ENCODE results near the gene NR3C2.

NR3C2 gene

DNA sequence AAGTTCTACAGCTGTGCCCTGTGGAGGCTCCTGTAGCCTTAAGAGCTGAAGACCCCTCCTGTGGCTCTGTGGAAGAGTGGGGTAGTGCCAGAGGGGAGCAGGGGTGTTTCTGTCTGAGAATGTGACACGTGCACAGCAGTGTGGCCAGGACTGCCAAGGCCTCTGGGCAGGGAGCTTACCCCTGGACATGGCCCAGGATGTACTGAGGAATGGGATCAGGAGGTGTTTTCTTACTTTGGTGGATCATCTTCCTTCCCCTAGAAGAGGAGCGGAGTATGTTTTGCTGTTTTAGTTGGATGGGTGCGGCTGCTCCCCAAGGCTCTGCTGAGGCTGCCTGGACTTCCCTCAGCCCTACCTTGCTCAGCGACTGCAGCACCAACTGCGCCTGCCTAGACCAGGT is 367.8 kb downstream of the NR3C2 start:
- peaks cover 46% of the 10 kb centered on the region for H3K36me3 Mint-ChIP-seq
- H3K27me3 Mint-ChIP-seq: no peaks in the 10 kb centered on the region
- DNase-seq: no peak
- H3K27ac Mint-ChIP-seq: no peak overlapping the region
- CTCF ChIA-PET: no interaction called here
- no peaks in the 10 kb centered on the region for H3K4me1 Mint-ChIP-seq
- H3K9me3 Mint-ChIP-seq: peaks cover 34% of the 10 kb centered on the region
- no peak overlapping the region for H3K4me3 Mint-ChIP-seq

DNA sequence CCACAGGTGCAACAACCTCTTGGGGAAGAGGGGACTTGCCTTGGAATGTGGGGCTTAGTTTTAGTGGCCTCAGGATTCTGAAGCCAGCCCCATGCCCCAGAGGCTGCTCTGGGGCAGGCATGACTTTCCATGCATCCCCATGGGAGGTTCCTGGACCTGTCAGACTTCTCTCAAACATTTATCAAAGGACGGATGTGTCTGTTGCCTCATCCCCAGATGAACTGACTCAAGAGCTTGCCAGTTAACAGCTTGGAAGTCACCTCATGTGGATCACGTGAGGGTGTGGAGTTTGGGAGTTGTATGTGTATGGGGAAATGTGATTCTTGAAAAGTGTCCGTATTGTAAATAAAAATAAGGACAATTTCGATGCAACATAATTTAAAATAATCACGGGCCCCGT is 368.9 kb downstream of the NR3C2 start:
- Mint-ChIP-seq H3K36me3 (peaks cover 43% of the 10 kb centered on the region), H3K27ac (no peak overlapping the region), H3K9me3 (peaks cover 34% of the 10 kb centered on the region), H3K4me3 (no peak overlapping the region), H3K27me3 (no peaks in the 10 kb centered on the region), H3K4me1 (no peaks in the 10 kb centered on the region)
- CTCF ChIA-PET: no interaction called here
- no peak for DNase-seq

DNA sequence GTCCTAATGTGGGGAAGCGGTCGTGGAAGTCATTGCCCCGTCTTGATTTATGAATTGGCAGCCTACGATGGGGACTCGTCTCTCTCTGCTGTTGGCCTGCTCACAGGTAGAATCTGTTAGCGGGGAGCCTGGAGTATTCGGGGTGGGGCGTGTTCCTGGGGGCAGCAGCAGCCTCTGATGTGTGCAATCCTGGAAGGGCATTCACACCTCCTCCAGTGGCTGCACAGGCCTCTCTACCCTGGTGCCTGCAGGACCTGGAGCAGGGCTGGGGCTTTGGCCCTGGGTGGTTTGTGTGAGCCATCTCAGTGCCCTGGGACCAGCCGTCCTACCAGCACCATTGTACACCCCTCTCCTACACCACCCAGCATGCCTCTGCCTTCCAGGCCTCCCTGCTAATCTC is 369.4 kb downstream of the NR3C2 start:
- H3K27ac Mint-ChIP-seq: no peak overlapping the region
- H3K4me3 Mint-ChIP-seq: no peak overlapping the region
- peaks cover 33% of the 10 kb centered on the region for H3K9me3 Mint-ChIP-seq
- H3K4me1 Mint-ChIP-seq: no peaks in the 10 kb centered on the region
- DNase-seq: no peak
- CTCF ChIA-PET: no interaction called here
- H3K36me3 Mint-ChIP-seq: peaks cover 39% of the 10 kb centered on the region
- no peaks in the 10 kb centered on the region for H3K27me3 Mint-ChIP-seq

DNA sequence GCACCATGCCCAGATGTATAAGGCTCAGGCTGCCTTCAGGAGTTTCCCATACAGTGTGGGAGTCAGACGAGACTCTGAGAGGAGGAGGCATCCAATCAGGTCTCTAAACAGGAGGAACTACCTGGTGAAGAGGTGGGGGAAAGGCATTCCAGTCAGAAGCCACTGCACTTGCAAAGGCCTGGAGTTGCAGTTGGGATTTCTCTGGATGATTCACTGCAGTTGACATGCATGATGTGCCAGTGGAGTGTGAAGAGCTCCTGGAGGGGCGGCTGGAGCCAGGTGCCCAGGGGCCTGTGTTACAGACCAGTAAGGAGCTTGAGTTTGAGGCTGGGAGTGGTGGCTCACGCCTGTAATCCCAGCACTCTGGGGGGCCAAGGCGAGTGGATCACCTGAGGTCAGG is 371.2 kb downstream of the NR3C2 start:
- H3K4me1 Mint-ChIP-seq: no peaks in the 10 kb centered on the region
- peaks cover 27% of the 10 kb centered on the region for H3K9me3 Mint-ChIP-seq
- DNase-seq: no peak
- H3K27me3 Mint-ChIP-seq: no peaks in the 10 kb centered on the region
- CTCF ChIA-PET: no interaction called here
- H3K4me3 Mint-ChIP-seq: no peak overlapping the region
- H3K36me3 Mint-ChIP-seq: peaks cover 32% of the 10 kb centered on the region
- H3K27ac Mint-ChIP-seq: no peak overlapping the region

DNA sequence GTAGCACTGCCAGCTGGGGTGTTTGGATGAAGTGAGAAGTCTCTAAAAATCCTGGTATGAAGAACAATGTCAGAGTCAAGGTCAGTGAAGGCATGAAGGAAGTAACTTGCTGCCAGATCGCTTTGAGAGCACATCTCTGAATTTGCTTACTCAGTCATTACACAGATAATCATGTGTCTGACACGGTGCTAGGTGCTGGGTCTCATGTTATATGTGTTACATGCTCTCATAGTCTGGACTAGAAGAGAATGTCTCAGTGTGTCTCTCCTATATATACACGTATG is 372.4 kb downstream of the NR3C2 start:
- Mint-ChIP-seq H3K27me3 (no peaks in the 10 kb centered on the region), H3K36me3 (peaks cover 35% of the 10 kb centered on the region), H3K4me1 (peaks cover 3% of the 10 kb centered on the region), H3K9me3 (peaks cover 15% of the 10 kb centered on the region), H3K27ac (no peak overlapping the region), H3K4me3 (no peak overlapping the region)
- CTCF ChIA-PET: no interaction called here
- no peak for DNase-seq

DNA sequence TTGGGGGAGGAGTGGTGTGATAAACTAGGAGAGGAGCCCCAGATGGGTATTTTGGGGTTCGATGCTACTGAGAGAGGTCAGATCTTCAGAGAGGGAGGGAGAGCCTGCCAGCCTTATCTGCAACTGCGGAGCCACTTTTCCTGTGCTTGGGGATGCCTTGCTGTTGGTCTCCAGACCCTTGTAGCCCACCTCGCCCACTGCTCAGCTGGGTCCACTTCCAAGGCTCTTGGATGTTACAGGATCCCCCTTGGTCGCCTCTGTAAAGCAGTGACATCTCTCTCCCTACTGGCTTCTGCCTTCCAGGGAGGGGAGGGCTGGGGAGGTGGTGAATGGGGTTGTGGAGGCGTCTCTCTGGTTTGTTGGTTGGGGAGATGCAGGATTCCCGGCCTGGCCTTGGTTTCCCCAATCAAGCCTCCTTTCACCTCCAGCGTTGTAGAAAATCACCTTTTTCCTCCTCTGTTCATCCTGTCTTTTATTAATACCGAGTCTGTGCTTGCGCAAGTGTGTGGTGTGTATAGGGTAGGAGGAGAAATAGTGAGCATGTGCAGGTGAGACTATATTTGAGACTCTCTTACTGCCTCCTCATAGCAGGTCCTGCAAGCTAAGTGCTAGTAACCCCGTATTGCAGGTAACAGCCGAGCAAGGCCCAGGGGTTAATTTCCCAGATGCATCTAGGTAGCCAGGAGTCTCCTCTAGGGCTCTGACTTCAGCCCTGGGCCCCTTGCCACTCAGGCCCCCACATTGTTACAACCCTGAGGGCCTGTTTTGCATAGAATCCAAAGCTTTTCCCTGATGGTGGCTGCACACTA is 372.9 kb downstream of the NR3C2 start:
- Mint-ChIP-seq H3K9me3 (peaks cover 10% of the 10 kb centered on the region), H3K4me1 (peaks cover 3% of the 10 kb centered on the region), H3K27ac (no peak overlapping the region), H3K4me3 (no peak overlapping the region), H3K27me3 (no peaks in the 10 kb centered on the region), H3K36me3 (peaks cover 32% of the 10 kb centered on the region)
- CTCF ChIA-PET: no interaction called here
- no peak for DNase-seq

DNA sequence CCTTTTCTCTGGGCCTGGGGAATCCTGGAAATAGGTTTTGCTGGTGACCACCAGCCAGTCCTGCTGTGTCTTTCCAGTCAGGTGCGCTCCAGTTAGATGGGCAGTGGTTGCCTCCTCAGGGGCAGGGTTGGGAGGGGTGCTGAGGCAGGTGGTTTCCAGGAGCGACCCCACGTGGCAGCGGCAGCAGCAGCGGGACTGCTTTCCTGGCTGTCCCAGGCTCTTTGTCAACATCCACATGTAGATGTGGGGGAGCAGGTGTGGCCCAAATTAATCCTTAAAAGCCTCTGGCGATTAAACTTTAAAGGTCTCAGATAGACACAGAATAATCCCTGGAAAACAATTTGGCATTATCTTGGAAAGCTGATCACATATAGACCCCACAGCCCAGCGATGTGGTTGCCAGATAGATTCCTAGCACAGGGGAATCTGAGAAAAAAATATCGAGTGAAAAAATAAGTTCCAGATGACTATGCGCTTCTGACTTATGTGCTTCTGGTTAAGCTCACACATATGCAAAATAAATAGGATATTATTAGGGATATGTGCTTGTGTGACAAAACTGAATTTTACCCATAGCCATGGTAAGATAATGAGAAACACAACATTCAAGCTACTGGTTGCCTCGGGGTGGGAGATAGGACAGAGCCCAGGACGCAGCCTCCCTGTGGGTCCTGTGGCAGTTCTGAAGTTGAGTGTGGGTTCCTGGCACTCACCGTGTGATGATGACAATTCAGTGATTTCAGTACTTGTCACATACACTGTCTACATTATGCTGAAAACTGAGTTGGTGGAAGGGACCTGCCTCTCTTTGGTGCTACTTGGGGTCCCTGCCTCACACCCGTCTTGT is 373.9 kb downstream of the NR3C2 start:
- Mint-ChIP-seq H3K27me3 (no peaks in the 10 kb centered on the region), H3K9me3 (peaks cover 5% of the 10 kb centered on the region), H3K4me1 (peaks cover 3% of the 10 kb centered on the region), H3K27ac (no peak overlapping the region), H3K36me3 (peaks cover 26% of the 10 kb centered on the region), H3K4me3 (no peak overlapping the region)
- CTCF ChIA-PET: interaction anchor here (0.6 kb wide), 1 partner anchor 871 kb away, joined by 3 read pairs; no protein-coding TSS in a partner anchor
- no peak for DNase-seq

DNA sequence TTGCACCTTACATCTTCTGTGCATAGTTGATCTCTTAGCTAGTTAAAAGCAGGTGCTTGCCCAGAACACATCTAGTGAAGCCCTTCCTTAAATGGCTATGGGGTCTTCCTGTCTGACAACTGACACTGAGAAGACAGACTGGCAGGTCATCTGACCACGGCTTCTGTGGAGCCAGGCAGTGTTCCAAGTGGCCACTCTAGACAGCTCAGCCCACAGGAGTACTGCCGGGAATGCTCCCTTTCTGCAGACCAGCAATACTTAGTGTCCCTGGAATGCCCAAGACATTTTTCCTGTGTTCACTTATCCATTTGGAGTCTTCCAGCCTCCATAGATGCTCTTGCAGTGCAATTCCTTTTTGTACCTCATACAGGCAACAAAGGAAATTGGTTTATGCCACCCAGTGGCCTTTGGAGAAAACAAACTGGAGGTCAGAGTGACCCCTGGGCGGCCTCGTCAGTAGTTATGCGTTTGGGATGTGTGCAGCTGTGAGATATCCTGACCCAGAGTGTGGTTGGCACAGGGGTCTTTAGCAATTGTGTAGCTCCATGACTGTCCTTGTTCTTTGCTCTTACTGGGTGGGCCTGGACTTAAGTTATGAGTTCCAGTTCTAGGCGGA is 374.8 kb downstream of the NR3C2 start:
- CTCF ChIA-PET: interaction anchor here (0.6 to 1.3 kb wide), 2 partner anchors 10 to 870 kb away, joined by 3 read pairs; no protein-coding TSS in a partner anchor
- DNase-seq: no peak
- H3K27me3 Mint-ChIP-seq: no peaks in the 10 kb centered on the region
- H3K4me3 Mint-ChIP-seq: no peak overlapping the region
- no peaks in the 10 kb centered on the region for H3K9me3 Mint-ChIP-seq
- peaks cover 6% of the 10 kb centered on the region for H3K4me1 Mint-ChIP-seq
- no peak overlapping the region for H3K27ac Mint-ChIP-seq
- peaks cover 18% of the 10 kb centered on the region for H3K36me3 Mint-ChIP-seq

DNA sequence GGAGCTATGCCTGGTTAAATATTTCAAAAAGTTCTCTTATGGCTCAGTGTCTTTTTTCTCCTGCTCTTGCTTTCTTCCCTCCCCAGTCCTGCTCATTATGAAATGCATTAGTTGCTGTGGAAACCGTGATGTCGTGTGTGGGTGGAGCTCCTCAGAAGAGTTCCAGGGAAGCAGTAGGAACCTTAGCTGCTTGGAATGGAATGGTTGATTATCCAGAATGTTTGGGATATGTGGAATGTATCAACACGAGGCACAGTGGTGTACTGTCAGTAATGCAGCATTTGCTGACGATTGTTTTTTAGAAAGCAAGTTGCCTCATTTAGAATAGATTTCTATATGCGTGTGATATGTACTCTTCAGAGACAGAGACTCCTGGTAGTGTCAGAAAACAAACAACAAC is 377.1 kb downstream of the NR3C2 start:
- H3K36me3 Mint-ChIP-seq: peaks cover 28% of the 10 kb centered on the region
- H3K9me3 Mint-ChIP-seq: no peaks in the 10 kb centered on the region
- CTCF ChIA-PET: no interaction called here
- H3K4me3 Mint-ChIP-seq: no peak overlapping the region
- no peaks in the 10 kb centered on the region for H3K27me3 Mint-ChIP-seq
- H3K27ac Mint-ChIP-seq: no peak overlapping the region
- no peak for DNase-seq
- H3K4me1 Mint-ChIP-seq: peaks cover 26% of the 10 kb centered on the region

DNA sequence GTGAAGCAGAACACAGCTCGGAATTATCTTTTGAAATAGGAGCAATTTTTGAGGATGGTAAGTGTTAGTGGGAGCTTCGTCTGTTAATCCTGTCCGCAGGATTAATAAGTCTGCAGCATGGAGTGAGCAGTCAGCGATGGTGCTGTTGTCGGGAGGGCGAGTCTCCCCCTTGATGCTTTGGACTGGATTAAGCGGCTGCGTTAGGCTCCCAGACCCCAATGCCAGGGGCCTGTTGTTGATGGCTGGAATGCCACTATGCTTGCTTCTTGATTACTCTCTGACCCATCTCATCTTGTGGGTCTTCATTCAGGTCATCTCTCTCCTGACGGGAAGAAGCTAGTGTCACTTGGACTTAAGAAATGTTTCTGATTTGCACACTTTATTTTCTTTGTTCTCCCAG is 377.8 kb downstream of the NR3C2 start:
- CTCF ChIA-PET: no interaction called here
- no peak for DNase-seq
- no peaks in the 10 kb centered on the region for H3K27me3 Mint-ChIP-seq
- no peak overlapping the region for H3K27ac Mint-ChIP-seq
- H3K9me3 Mint-ChIP-seq: peaks cover 3% of the 10 kb centered on the region
- H3K4me3 Mint-ChIP-seq: no peak overlapping the region
- H3K4me1 Mint-ChIP-seq: peaks cover 31% of the 10 kb centered on the region
- H3K36me3 Mint-ChIP-seq: peaks cover 31% of the 10 kb centered on the region

DNA sequence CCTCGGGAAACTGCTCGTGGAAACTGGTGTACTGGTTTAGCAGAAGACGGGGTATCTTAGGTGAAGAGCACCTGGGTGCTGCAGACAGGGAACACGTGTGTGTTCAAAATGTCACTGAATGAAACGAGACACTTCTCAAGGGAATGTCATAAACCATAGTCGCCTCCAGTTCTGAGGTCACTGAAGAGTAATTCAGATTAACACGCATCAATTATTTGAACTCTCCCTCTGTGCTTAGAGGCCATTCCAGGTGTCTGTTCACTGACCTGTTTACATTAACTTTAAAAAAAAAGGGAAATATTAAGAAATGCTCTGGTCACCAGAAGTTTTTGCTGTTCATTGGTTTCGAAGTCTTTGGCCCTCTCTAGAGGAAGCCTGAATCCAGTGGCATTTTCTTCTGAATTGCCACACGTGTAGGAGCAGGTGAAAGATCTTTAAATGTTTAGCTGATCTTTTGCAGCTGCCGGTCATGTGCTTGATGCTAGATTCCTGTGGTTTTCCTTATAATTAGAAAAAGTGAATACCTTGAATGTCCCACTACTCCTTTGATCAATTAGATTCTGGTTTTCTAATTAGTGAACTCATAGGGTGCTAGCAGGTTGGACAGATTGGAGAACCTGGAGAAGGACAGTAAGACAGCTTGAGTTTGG is 379.8 kb downstream of the NR3C2 start:
- CTCF ChIA-PET: interaction anchor here (1.2 kb wide), 1 partner anchor 195 kb away, joined by 3 read pairs; no protein-coding TSS in a partner anchor
- no peak for DNase-seq
- H3K4me1 Mint-ChIP-seq: peaks cover 51% of the 10 kb centered on the region
- no peaks in the 10 kb centered on the region for H3K27me3 Mint-ChIP-seq
- H3K9me3 Mint-ChIP-seq: peaks cover 12% of the 10 kb centered on the region
- H3K36me3 Mint-ChIP-seq: peaks cover 37% of the 10 kb centered on the region
- H3K27ac Mint-ChIP-seq: no peak overlapping the region
- H3K4me3 Mint-ChIP-seq: no peak overlapping the region

DNA sequence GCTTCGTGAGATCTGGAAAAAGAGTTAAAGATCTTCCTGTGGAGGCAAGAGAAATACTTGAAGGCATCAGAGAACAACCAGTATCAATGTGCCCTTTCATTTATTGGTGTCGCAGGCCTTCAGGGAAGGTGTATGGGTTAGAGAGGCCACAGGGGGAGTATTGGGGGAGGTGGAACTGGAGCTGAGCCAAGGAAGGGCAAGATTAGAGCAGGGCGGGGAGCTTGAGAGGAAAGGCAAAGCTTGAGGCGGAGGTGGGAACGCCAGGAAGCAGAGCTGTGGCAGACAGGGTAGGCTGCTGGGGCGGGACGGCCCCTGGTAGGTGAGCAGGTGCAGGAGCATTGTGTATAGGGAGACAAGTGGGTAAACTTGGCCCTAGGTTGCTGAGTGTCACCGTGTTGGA is 380.4 kb downstream of the NR3C2 start:
- Mint-ChIP-seq H3K4me1 (peaks cover 58% of the 10 kb centered on the region), H3K27me3 (no peaks in the 10 kb centered on the region), H3K9me3 (peaks cover 12% of the 10 kb centered on the region), H3K27ac (peak overlapping the region; percentile 92), H3K4me3 (no peak overlapping the region), H3K36me3 (peaks cover 40% of the 10 kb centered on the region)
- CTCF ChIA-PET: interaction anchor here (1.2 kb wide), 1 partner anchor 194 kb away, joined by 3 read pairs; no protein-coding TSS in a partner anchor
- no peak for DNase-seq

DNA sequence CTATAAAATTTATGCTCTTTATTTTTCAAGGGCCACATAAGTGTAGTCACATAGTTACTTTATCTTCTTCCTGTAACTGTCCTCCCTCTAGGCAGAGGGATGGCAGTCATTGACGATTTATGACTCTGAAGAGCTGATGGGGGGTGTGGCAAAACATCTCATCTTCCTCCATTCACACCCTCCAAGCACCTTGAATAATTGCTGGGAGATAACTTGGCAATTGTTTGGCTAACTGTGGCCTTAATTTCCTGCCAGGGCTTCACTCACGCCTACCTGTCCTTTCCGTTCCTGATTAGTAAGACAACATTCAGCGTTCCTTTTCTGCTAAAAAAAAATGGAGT is 381.1 kb downstream of the NR3C2 start:
- Mint-ChIP-seq H3K9me3 (peaks cover 12% of the 10 kb centered on the region), H3K4me1 (peaks cover 63% of the 10 kb centered on the region), H3K4me3 (peak overlapping the region; percentile 58), H3K27me3 (no peaks in the 10 kb centered on the region), H3K27ac (peak overlapping the region; percentile 92), H3K36me3 (peaks cover 40% of the 10 kb centered on the region)
- peak; percentile 27 for DNase-seq
- CTCF ChIA-PET: interaction anchor here (1.0 to 1.2 kb wide), 2 partner anchors 9 to 194 kb away, joined by 3 to 4 read pairs; no protein-coding TSS in a partner anchor
